ENCODE measurements around the gene NPLOC4. TPM values are rescaled to one million over a fixed set of nuclear protein-coding genes. Genes with fewer than 3 reads are reported as not detected.
A peak's percentile ranks its signal among the peaks of the same experiment; 100 is the strongest.

Gene NPLOC4
- total and polyA plus RNA-seq, 9 of the 15 experiments (the other 6 are each of a cell fraction or from before 2014, with no cell fraction given): 1.5 to 116 (median 64.5) TPM

DNA sequence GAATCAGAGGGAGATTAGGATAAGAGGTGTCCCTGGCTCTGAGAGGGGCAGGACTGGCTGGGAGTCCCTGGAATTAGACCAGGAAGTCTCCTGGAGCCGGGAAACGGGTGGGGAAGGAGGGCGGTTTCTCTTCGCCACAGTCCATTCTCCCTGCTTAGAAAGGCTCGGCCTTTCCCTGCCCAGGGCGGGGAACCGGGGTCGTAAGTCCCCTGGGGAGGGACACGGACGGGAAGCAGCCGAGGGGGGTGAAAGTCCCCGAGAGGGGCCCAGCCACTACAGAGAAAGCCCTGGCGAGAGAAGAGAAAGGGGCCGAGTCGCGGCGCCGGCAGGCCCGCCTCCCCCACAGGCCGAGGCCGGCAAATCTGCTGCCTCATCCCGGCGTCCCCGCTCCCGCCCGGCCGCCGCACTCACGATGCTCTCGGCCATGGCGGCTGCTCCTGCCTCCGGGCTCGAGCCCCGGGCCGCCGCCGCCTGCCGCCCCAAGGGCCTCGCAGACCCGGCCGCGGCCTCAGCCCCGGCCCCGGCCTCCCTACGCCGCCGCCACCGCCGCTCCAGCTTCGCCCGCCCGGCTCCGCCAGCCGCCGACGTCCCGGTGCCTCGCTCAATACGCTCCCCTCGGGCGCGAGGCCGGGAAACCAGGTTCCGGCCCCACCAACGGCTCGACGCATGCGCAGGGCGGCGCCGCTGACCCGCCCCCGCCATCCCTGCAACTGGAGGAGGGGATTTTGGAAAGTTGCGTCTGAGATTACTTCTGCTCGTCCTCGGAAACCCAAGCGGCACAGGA, at the start of gene NPLOC4, which contains the start of gene TSPAN10 (continued):
- TF ChIP-seq, protein P1, sequence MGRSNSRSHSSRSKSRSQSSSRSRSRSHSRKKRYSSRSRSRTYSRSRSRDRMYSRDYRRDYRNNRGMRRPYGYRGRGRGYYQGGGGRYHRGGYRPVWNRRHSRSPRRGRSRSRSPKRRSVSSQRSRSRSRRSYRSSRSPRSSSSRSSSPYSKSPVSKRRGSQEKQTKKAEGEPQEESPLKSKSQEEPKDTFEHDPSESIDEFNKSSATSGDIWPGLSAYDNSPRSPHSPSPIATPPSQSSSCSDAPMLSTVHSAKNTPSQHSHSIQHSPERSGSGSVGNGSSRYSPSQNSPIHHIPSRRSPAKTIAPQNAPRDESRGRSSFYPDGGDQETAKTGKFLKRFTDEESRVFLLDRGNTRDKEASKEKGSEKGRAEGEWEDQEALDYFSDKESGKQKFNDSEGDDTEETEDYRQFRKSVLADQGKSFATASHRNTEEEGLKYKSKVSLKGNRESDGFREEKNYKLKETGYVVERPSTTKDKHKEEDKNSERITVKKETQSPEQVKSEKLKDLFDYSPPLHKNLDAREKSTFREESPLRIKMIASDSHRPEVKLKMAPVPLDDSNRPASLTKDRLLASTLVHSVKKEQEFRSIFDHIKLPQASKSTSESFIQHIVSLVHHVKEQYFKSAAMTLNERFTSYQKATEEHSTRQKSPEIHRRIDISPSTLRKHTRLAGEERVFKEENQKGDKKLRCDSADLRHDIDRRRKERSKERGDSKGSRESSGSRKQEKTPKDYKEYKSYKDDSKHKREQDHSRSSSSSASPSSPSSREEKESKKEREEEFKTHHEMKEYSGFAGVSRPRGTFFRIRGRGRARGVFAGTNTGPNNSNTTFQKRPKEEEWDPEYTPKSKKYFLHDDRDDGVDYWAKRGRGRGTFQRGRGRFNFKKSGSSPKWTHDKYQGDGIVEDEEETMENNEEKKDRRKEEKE (IDR thresholded peaks at IDR 0.05; ENCODE audit: borderline replicate concordance in 1 of 2, control insufficient read depth in 1 of 2, low read depth in 2 of 2, low read length in 1 of 2): peak in 1 of 2 experiments; percentile 78; a peak in 1 of 4 replicates
- TF ChIP-seq ZSCAN32 (CRISPR knock-in tag; IDR thresholded peaks at IDR 0.05): 0 out of 2 replicates have a peak, but pooled peaks have one; percentile 23
- TF ChIP-seq SPI1 (IDR thresholded peaks at IDR 0.05; ENCODE audit: borderline replicate concordance, low read depth, low read length): no peak
- TF ChIP-seq TFAM (CRISPR knock-in tag; conservative IDR thresholded peaks at IDR 0.05): no peak
- no peak; the same call in 1 of the 2 replicates for TF ChIP-seq JUN (IDR thresholded peaks at IDR 0.05; ENCODE audit: borderline replicate concordance, low read depth, low read length)
- no peak for TF ChIP-seq JUN (CRISPR knock-in tag; IDR thresholded peaks at IDR 0.05; ENCODE audit: borderline replicate concordance)
- no peak for TF ChIP-seq ZNF668 (CRISPR knock-in tag; IDR thresholded peaks at IDR 0.05)
- TF ChIP-seq NFIX (CRISPR knock-in tag; IDR thresholded peaks at IDR 0.05; ENCODE audit: low read depth): no peak
- TF ChIP-seq, protein P2, sequence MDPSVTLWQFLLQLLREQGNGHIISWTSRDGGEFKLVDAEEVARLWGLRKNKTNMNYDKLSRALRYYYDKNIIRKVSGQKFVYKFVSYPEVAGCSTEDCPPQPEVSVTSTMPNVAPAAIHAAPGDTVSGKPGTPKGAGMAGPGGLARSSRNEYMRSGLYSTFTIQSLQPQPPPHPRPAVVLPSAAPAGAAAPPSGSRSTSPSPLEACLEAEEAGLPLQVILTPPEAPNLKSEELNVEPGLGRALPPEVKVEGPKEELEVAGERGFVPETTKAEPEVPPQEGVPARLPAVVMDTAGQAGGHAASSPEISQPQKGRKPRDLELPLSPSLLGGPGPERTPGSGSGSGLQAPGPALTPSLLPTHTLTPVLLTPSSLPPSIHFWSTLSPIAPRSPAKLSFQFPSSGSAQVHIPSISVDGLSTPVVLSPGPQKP (CRISPR knock-in tag; IDR thresholded peaks at IDR 0.05): no peak
- TF ChIP-seq BMI1 (IDR thresholded peaks at IDR 0.05; ENCODE audit: low read length): no peak
- TF ChIP-seq, protein P3, sequence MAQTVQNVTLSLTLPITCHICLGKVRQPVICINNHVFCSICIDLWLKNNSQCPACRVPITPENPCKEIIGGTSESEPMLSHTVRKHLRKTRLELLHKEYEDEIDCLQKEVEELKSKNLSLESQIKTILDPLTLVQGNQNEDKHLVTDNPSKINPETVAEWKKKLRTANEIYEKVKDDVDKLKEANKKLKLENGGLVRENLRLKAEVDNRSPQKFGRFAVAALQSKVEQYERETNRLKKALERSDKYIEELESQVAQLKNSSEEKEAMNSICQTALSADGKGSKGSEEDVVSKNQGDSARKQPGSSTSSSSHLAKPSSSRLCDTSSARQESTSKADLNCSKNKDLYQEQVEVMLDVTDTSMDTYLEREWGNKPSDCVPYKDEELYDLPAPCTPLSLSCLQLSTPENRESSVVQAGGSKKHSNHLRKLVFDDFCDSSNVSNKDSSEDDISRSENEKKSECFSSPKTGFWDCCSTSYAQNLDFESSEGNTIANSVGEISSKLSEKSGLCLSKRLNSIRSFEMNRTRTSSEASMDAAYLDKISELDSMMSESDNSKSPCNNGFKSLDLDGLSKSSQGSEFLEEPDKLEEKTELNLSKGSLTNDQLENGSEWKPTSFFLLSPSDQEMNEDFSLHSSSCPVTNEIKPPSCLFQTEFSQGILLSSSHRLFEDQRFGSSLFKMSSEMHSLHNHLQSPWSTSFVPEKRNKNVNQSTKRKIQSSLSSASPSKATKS (CRISPR knock-in tag; IDR thresholded peaks at IDR 0.05): no peak
- TF ChIP-seq NONO (IDR thresholded peaks at IDR 0.05; ENCODE audit: low read depth in 2 of 2, low read length in 1 of 2): peak; percentile 69 to 97
- TF ChIP-seq, protein P4, sequence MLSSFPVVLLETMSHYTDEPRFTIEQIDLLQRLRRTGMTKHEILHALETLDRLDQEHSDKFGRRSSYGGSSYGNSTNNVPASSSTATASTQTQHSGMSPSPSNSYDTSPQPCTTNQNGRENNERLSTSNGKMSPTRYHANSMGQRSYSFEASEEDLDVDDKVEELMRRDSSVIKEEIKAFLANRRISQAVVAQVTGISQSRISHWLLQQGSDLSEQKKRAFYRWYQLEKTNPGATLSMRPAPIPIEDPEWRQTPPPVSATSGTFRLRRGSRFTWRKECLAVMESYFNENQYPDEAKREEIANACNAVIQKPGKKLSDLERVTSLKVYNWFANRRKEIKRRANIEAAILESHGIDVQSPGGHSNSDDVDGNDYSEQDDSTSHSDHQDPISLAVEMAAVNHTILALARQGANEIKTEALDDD (IDR thresholded peaks at IDR 0.05): no peak
- no peak for TF ChIP-seq PCBP2 (IDR thresholded peaks at IDR 0.05; ENCODE audit: low read depth, low read length, poor library complexity, severe bottlenecking)
- no peak for TF ChIP-seq NR2C1 (IDR thresholded peaks at IDR 0.05)
- TF ChIP-seq NR2C1 (tag; IDR thresholded peaks at IDR 0.05): no peak
- TF ChIP-seq ZZZ3 (IDR thresholded peaks at IDR 0.05): no peak
- TF ChIP-seq E2F3 (CRISPR knock-in tag; IDR thresholded peaks at IDR 0.05): 0 out of 2 replicates have a peak, but pooled peaks have one; percentile 12
- TF ChIP-seq CEBPB (tag; IDR thresholded peaks at IDR 0.05): no peak
- no peak; the same call in 1 of the 2 replicates for TF ChIP-seq ZNF589 (CRISPR knock-in tag; IDR thresholded peaks at IDR 0.05; ENCODE audit: low read depth)
- TF ChIP-seq ILF3 (IDR thresholded peaks at IDR 0.05; ENCODE audit: borderline replicate concordance): 0 out of 2 replicates have a peak, but pooled peaks have one; percentile 52

All from K562 (cell line).